Mesenchymal stem cell (in vitro differentiated cells and primary cell): ENCODE results near the gene ACTRT2.

Source experiments
- DNase-seq: peaks from one replicate; pipeline ENCODE4 v3.0.0-alpha.2; 2013
- H2AFZ ChIP-seq: one replicate; pipeline ENCODE4 v1.6.1; 2013; ENCODE audit warnings: low read depth, mild to moderate bottlenecking, control low read depth, inconsistent platforms, low read length, moderate library complexity
- H2AK5ac ChIP-seq: 2 replicates; pipeline ENCODE4 v1.6.1; 2013; ENCODE audit warnings: low read length, moderate library complexity, mild to moderate bottlenecking, inconsistent platforms; ENCODE audit not compliant: severe bottlenecking
- H2BK120ac ChIP-seq: one replicate; pipeline ENCODE4 v1.6.1; 2013; ENCODE audit warnings: low read depth, mild to moderate bottlenecking, inconsistent platforms, low read length, moderate library complexity
- H2BK12ac ChIP-seq, 2 experiments: one replicate each; pipeline ENCODE4 v1.6.1; 2013; ENCODE audit warnings: inconsistent platforms in 2 of 2, low read length in 2 of 2, mild to moderate bottlenecking in 2 of 2, moderate library complexity in 2 of 2, control low read depth in 1 of 2
- H2BK15ac ChIP-seq: one replicate; pipeline ENCODE4 v1.6.1; 2013; ENCODE audit warnings: mild to moderate bottlenecking, low read depth, inconsistent platforms; ENCODE audit not compliant: poor library complexity, severe bottlenecking
- H2BK5ac ChIP-seq: 2 replicates; pipeline ENCODE4 v1.6.1; 2013; ENCODE audit warnings: low read depth, mild to moderate bottlenecking, low read length, control low read depth, inconsistent platforms; ENCODE audit not compliant: poor library complexity, severe bottlenecking
- H3K14ac ChIP-seq, 2 experiments: one replicate each; pipeline ENCODE4 v1.6.1; 2013; ENCODE audit warnings: inconsistent platforms in 2 of 2, low read length in 2 of 2, control low read depth in 1 of 2, mild to moderate bottlenecking in 1 of 2, moderate library complexity in 1 of 2
- H3K18ac ChIP-seq, 2 experiments: one replicate each; pipeline ENCODE4 v1.6.1; 2013; ENCODE audit warnings: inconsistent platforms in 2 of 2, low read length in 2 of 2, control low read depth in 1 of 2, low read depth in 1 of 2, mild to moderate bottlenecking in 1 of 2
- H3K23ac ChIP-seq, 2 experiments: one replicate each; pipeline ENCODE4 v1.6.1; 2013; ENCODE audit warnings: inconsistent platforms in 2 of 2, low read length in 2 of 2, mild to moderate bottlenecking in 2 of 2, moderate library complexity in 2 of 2, control low read depth in 1 of 2
- H3K27ac ChIP-seq: 2 replicates; pipeline ENCODE4 v1.5.1; 2013; ENCODE audit warnings: mild to moderate bottlenecking, moderate library complexity, low read length, control low read depth, inconsistent platforms; ENCODE audit not compliant: poor library complexity, severe bottlenecking
- H3K27me3 ChIP-seq, 2 experiments: 2 replicates each; pipeline versions ENCODE4 v1.6.1 to v1.7.0; 2013; ENCODE audit warnings: low read length in 2 of 2, mild to moderate bottlenecking in 2 of 2, moderate library complexity in 2 of 2, control low read depth in 1 of 2, inconsistent platforms in 1 of 2; ENCODE audit not compliant: control insufficient read depth in 1 of 2, insufficient read depth in 1 of 2
- H3K36me3 ChIP-seq, 2 experiments: 2 replicates each; pipeline versions ENCODE4 v1.6.1 to v1.7.0; 2013; ENCODE audit warnings: low read length in 2 of 2, control low read depth in 1 of 2, inconsistent platforms in 1 of 2, low read depth in 1 of 2, mild to moderate bottlenecking in 1 of 2; ENCODE audit not compliant: insufficient read depth in 2 of 2, control insufficient read depth in 1 of 2
- H3K4ac ChIP-seq, 2 experiments: one replicate each; pipeline ENCODE4 v1.6.1; 2013; ENCODE audit warnings: inconsistent platforms in 2 of 2, low read length in 2 of 2, mild to moderate bottlenecking in 2 of 2, moderate library complexity in 2 of 2, control low read depth in 1 of 2, low read depth in 1 of 2
- H3K4me1 ChIP-seq: 2 replicates; pipeline ENCODE4 v1.6.1; 2013; ENCODE audit warnings: low read depth, low read length, control low read depth; ENCODE audit not compliant: control insufficient read depth, insufficient read depth
- H3K4me2 ChIP-seq: 2 replicates; pipeline ENCODE4 v1.6.1; 2013; ENCODE audit warnings: low read length, mild to moderate bottlenecking, inconsistent platforms; ENCODE audit not compliant: poor library complexity, severe bottlenecking
- H3K4me3 ChIP-seq, 2 experiments: 2 replicates each; pipeline versions ENCODE4 v1.5.1 to v1.7.0; 2013; ENCODE audit warnings: low read length in 2 of 2, mild to moderate bottlenecking in 2 of 2, control low read depth in 1 of 2, low read depth in 1 of 2; ENCODE audit not compliant: insufficient read depth in 1 of 2
- H3K79me1 ChIP-seq: replicated peaks from 2 replicates; pipeline ENCODE4 v1.6.1; 2013; ENCODE audit warnings: mild to moderate bottlenecking, control low read depth, low read length, inconsistent platforms; ENCODE audit not compliant: poor library complexity, severe bottlenecking
- H3K9ac ChIP-seq: 2 replicates; pipeline ENCODE4 v1.7.0; 2013; ENCODE audit warnings: mild to moderate bottlenecking, low read length, moderate library complexity
- H3K9me3 ChIP-seq: 2 replicates; pipeline ENCODE4 v1.7.0; 2013; ENCODE audit warnings: mild to moderate bottlenecking, low read length; ENCODE audit not compliant: control insufficient read depth
- H4K8ac ChIP-seq: one replicate; pipeline ENCODE4 v1.6.1; 2013; ENCODE audit warnings: inconsistent platforms, mild to moderate bottlenecking, low read length, moderate library complexity
- H4K91ac ChIP-seq: one replicate; pipeline ENCODE4 v1.6.1; 2013; ENCODE audit warnings: mild to moderate bottlenecking, low read length, inconsistent platforms
- WGBS: methylation state at CpG from one replicate; pipeline ENCODE4 v1.1.7; 2013; ENCODE audit warnings: mixed read lengths; 5-methylcytosine and 5-hydroxymethylcytosine counted together

Gene ACTRT2

DNA sequence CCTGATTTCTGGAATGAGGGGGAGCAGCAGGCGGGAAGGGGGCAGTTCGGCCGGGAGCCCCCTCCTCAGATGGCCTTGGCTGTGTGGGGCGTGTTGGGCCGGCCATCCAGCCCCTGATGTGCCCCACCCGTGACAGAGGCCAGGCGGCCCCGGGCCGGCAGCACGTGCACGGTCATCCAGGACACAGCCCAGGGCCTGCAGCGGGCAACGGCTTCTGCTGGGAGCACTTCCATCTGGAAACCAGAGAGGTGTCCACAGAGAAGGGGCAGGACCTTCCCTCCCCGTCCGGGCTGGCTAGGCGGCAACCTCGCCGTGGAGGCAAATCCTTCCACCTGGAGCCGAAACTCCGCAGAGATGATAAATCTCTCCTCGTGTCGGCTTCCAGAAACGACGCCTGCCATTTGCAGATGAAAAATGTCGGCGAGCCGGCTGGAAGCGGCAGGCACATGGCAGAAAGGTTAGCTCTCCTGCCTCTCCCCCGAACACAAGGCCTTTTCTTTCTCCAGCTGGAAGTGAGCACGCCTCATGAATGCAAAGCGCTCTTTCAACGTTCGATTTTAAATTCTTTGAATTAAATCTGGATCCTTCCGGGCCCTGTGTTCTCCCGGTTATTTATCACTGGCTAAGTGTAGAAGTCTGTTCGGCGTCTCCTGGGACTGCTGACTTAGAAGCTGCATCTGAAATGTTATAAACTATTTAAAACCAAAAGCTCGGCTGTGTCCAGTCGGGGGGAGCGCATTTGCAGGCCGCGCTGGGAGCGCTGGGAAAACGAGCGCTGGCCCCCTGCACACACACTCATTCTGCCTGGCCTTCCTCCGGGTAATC is 9.4 kb upstream of the ACTRT2 start:
- Histone ChIP-seq H2BK15ac (no peak overlapping the region), H3K27ac (no peak overlapping the region), H3K23ac (no peak overlapping the region), H2BK5ac (no peak overlapping the region), H2BK120ac (no peak overlapping the region), H3K18ac (no peak overlapping the region), H3K4ac (no peak overlapping the region), H3K36me3 (no peaks in the 10 kb centered on the region), H2BK12ac (no peak overlapping the region), H2AFZ (no peak overlapping the region), H3K27me3 (peaks cover 0 to 57% of the 10 kb centered on the region in 2 experiments), H3K79me1 (no peaks in the 10 kb centered on the region), H3K9ac (no peak overlapping the region), H3K4me1 (no peaks in the 10 kb centered on the region), H4K91ac (no peak overlapping the region), H3K4me2 (no peak overlapping the region), H4K8ac (no peak overlapping the region), H2AK5ac (no peak overlapping the region), H3K4me3 (peak overlapping the region in 1 of 2 experiments; percentile 53), H3K14ac (no peak overlapping the region), H3K9me3 (peaks cover 22% of the 10 kb centered on the region)
- no peak for DNase-seq
- 90% methylated on average over 46 of the region's 46 CpGs for WGBS

DNA sequence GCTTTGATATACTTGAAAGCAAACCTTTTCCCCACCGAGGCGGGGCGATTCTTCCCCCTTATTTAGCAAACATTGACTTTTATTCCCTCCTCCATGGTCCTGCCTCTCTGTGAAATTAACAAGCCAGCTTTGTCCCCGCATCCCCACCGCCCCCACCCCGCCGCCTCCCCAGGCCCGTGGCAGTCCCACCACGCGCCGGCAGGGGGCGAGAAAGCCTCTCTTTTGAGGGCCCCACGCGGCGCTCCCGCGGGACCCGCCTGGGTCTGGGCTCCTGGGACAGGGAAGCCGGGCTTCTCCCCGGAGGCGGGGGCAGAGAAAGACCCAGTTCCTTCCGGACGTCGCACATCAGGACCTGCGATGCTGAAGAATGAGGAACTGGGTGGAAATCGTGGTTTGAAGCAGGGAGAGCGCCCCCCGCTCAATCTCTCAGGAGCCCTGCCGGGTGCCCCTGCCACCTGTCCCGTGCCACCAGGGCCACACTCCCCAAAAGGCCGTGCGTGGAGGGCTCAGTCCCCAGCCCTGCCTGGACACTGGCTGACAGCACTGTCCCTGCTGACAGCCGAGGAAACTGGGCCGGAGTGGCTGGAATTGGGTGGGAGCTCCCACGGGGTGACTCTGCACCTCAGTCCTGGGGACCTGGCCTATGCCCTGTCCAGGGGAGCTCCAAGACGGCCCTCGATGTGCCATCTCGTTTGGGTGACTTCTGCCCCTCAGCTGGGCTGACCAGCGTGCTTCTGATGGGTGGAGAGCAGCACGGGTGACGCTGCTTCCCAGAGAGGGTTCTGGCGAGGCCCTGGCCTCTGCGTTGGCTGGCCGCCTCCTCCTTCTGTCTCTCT is 8.6 kb upstream of the ACTRT2 start:
- Histone ChIP-seq H3K4me1 (no peaks in the 10 kb centered on the region), H3K4me3 (peak overlapping the region in 1 of 2 experiments; percentile 53), H2BK120ac (no peak overlapping the region), H2AFZ (no peak overlapping the region), H3K14ac (no peak overlapping the region), H3K23ac (no peak overlapping the region), H2BK5ac (no peak overlapping the region), H3K27me3 (peaks cover 0 to 59% of the 10 kb centered on the region in 2 experiments), H3K36me3 (no peaks in the 10 kb centered on the region), H3K4me2 (no peak overlapping the region), H4K8ac (no peak overlapping the region), H3K79me1 (no peaks in the 10 kb centered on the region), H3K9me3 (peaks cover 18% of the 10 kb centered on the region), H2BK12ac (no peak overlapping the region), H2AK5ac (no peak overlapping the region), H3K4ac (no peak overlapping the region), H3K9ac (no peak overlapping the region), H3K27ac (no peak overlapping the region), H3K18ac (no peak overlapping the region), H4K91ac (no peak overlapping the region), H2BK15ac (no peak overlapping the region)
- DNase-seq: no peak
- WGBS: 80% methylated on average over 44 of the region's 44 CpGs

DNA sequence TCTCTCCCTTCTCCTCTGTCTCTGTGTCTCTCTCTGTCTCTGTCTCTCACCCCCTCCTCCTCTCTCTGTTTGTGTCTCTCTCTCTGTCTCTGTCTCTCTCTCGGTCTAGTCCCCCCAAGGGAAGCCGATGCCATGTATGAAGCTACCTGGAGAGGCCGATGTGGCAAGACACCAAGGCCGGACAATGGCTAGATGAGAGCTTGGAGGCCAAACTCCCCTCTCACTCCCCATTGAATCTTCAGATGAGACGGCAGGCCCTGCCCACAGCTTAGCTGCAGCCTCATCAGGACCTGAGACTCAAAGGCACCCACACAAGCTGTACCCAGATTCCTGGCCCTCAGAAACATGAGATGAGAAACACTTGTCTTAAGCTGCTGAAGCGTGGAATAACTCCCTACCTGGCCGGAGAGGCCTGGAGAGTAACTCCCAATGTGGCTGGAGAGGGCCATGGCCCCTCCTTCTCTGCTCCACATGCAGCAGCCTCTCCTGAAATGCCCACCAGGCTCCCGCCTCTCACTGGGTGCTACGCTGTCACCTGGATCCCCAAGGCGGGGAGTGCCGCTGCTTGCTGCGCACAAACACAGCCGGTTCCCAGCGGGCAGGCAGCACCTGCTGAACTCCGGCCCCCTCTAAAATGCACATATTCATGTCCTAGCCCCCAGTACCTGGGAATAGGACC is 7.8 kb upstream of the ACTRT2 start:
- no peak overlapping the region for H2BK15ac ChIP-seq
- no peak for DNase-seq

DNA sequence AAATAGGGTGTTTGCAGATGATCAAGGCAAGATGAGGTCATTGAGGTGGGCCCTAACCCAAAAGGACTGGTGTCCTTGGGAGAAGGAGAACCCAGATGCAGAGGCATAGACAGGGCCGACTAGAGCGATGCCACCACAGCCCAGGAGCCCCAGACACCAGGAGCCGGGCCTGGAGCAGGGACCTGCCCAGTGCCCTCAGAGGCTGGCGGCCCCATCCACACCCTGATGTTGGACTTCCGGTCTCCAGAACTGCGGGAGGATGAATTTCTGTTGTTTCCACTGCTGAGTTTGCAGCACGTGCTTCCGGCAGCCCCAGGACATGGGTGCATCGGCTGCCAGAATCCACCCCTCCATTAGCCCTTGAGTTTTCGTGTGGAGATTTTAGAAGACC is 7.2 kb upstream of the ACTRT2 start:
- WGBS: 82% methylated on average over 10 of the region's 10 CpGs
- Histone ChIP-seq H2BK12ac (no peak overlapping the region), H4K8ac (no peak overlapping the region), H3K9me3 (peaks cover 6% of the 10 kb centered on the region), H2BK15ac (no peak overlapping the region), H2AFZ (no peak overlapping the region), H2BK5ac (no peak overlapping the region), H3K4ac (no peak overlapping the region), H3K14ac (no peak overlapping the region), H3K4me1 (no peaks in the 10 kb centered on the region), H3K4me3 (no peak overlapping the region), H3K36me3 (no peaks in the 10 kb centered on the region), H3K27ac (no peak overlapping the region), H2AK5ac (no peak overlapping the region), H4K91ac (no peak overlapping the region), H3K18ac (no peak overlapping the region), H3K9ac (no peak overlapping the region), H3K23ac (no peak overlapping the region), H3K79me1 (no peaks in the 10 kb centered on the region), H3K4me2 (no peak overlapping the region), H3K27me3 (peaks cover 0 to 59% of the 10 kb centered on the region in 2 experiments), H2BK120ac (no peak overlapping the region)
- DNase-seq: no peak

More for the DNA sequence above, 7.8 kb upstream of the ACTRT2 start:
- no peak overlapping the region for H3K27ac ChIP-seq
- no peak overlapping the region for H2BK5ac ChIP-seq
- H3K9ac ChIP-seq: no peak overlapping the region
- H3K9me3 ChIP-seq: peaks cover 11% of the 10 kb centered on the region
- 84% methylated on average over 15 of the region's 15 CpGs for WGBS
- H2AFZ ChIP-seq: no peak overlapping the region
- H3K79me1 ChIP-seq: no peaks in the 10 kb centered on the region
- H2BK120ac ChIP-seq: no peak overlapping the region
- no peak overlapping the region for H3K4ac ChIP-seq
- peaks cover 0 to 63% of the 10 kb centered on the region in 2 experiments for H3K27me3 ChIP-seq
- H3K18ac ChIP-seq: no peak overlapping the region
- no peak overlapping the region for H4K91ac ChIP-seq
- no peaks in the 10 kb centered on the region for H3K4me1 ChIP-seq
- H3K14ac ChIP-seq: no peak overlapping the region
- no peak overlapping the region for H3K4me3 ChIP-seq
- no peaks in the 10 kb centered on the region for H3K36me3 ChIP-seq
- H2BK12ac ChIP-seq: no peak overlapping the region
- H3K4me2 ChIP-seq: no peak overlapping the region
- H3K23ac ChIP-seq: no peak overlapping the region
- no peak overlapping the region for H2AK5ac ChIP-seq
- no peak overlapping the region for H4K8ac ChIP-seq
